ENCODE data around the gene NUDT16L1. TPM values are rescaled to one million over a fixed set of nuclear protein-coding genes. Genes with fewer than 3 reads are reported as not detected.
A peak's percentile ranks its signal among the peaks of the same experiment; 100 is the strongest.

Gene NUDT16L1
- total RNA-seq, result 24.0 TPM
- long read RNA-seq, transcript NUDT16L1-201 (3 exons, 1,349 nt), result major isoform, 44 of 55 reads
- long read RNA-seq, transcript NUDT16L1-204 (3 exons, 1,406 nt), result minor isoform, 8 of 55 reads
- long read RNA-seq, partial matches to known transcripts, result 0 of 55 reads
- long read RNA-seq, other reads (novel, unspliced or antisense), result 1 of 55 reads

GRCh38 chr16:4693296-4693955, at the start of gene NUDT16L1:
Gene NUDT16L1, plus strand, starts transcription at chr16:4693562. Its CDS starts 165 bp downstream, at chr16:4693727.
- intact Hi-C loops (cut with DNase I), result no loop called here
- ATAC-seq (peak; percentile 95), DNase-seq (peak; percentile 99)
- Histone ChIP-seq H3K36me3 (peaks cover 32% of the 10 kb centered on the region), H3K4me1 (peaks cover 17% of the 10 kb centered on the region), H3K4me3 (peak within 1 kb of the TSS; percentile 87), H3K9me3 (no peaks in the 10 kb centered on the region), H3K27ac (peak within 1 kb of the TSS; percentile 88), H3K27me3 (no peaks in the 10 kb centered on the region)
- TF ChIP-seq CTCF (IDR thresholded peaks at IDR 0.05), result peak; percentile 28

- no peak for DNase-seq
- ATAC-seq, result no peak
Observed at GRCh38 chr16:4646773-4647643, 46.4 kb upstream of the NUDT16L1 start.

GRCh38 chr16:4647644-4647980, 45.8 kb upstream of the NUDT16L1 start:
- Histone ChIP-seq H3K27ac (no peak overlapping the region), H3K4me3 (no peak overlapping the region), H3K9me3 (no peaks in the 10 kb centered on the region), H3K27me3 (no peaks in the 10 kb centered on the region), H3K4me1 (peaks cover 16% of the 10 kb centered on the region), H3K36me3 (peaks cover 21% of the 10 kb centered on the region)
- ATAC-seq, result no peak
- TF ChIP-seq CTCF (IDR thresholded peaks at IDR 0.05), result no peak
- no peak for DNase-seq
- intact Hi-C loops (cut with DNase I), result no loop called here

More at GRCh38 chr16:4646773-4647643, 46.4 kb upstream of the NUDT16L1 start:
- TF ChIP-seq CTCF (IDR thresholded peaks at IDR 0.05), result no peak
- peaks cover 15% of the 10 kb centered on the region for H3K36me3 ChIP-seq
- no peaks in the 10 kb centered on the region for H3K9me3 ChIP-seq
- intact Hi-C loops (cut with DNase I), result no loop called here
- H3K4me1 ChIP-seq, result peaks cover 10% of the 10 kb centered on the region
- H3K27me3 ChIP-seq, result no peaks in the 10 kb centered on the region
- H3K27ac ChIP-seq, result no peak overlapping the region
- H3K4me3 ChIP-seq, result no peak overlapping the region

- H3K27me3 ChIP-seq, result no peaks in the 10 kb centered on the region
- DNase-seq (no peak), ATAC-seq (no peak)
- H3K4me1 ChIP-seq, result peaks cover 18% of the 10 kb centered on the region
- H3K36me3 ChIP-seq, result peaks cover 34% of the 10 kb centered on the region
- no peak overlapping the region for H3K27ac ChIP-seq
- intact Hi-C loops (cut with DNase I), result no loop called here
- H3K4me3 ChIP-seq, result no peak overlapping the region
- TF ChIP-seq CTCF (IDR thresholded peaks at IDR 0.05), result no peak
- no peaks in the 10 kb centered on the region for H3K9me3 ChIP-seq
Observed at GRCh38 chr16:4648917-4649316, 44.4 kb upstream of the NUDT16L1 start.

GRCh38 chr16:4649744-4650442, 43.5 kb upstream of the NUDT16L1 start:
- Histone ChIP-seq H3K36me3 (peaks cover 44% of the 10 kb centered on the region), H3K27me3 (no peaks in the 10 kb centered on the region), H3K4me1 (peaks cover 19% of the 10 kb centered on the region), H3K4me3 (no peak overlapping the region), H3K27ac (no peak overlapping the region), H3K9me3 (no peaks in the 10 kb centered on the region)
- intact Hi-C loops (cut with DNase I), result no loop called here
- no peak for ATAC-seq
- no peak for TF ChIP-seq CTCF (IDR thresholded peaks at IDR 0.05)
- DNase-seq, result no peak

Measured in upper lobe of right lung (tissue), 1 donor.